Epidermal melanocyte (primary cell): ENCODE measurements around the gene MYH14.

Experiments used
- DNase-seq: peaks from one replicate; pipeline ENCODE4 v3.0.0; 2011; ENCODE audit warnings: low spot score; ENCODE audit not compliant: insufficient read length

MYH14 gene

GRCh38 chr19:50192463-50193211 is 10.8 kb upstream of the MYH14 start:
- DNase-seq = no peak

- DNase-seq = no peak
Observed at GRCh38 chr19:50195224-50195623, 8.2 kb upstream of the MYH14 start.

GRCh38 chr19:50196322-50196932 is 7.0 kb upstream of the MYH14 start:
- DNase-seq = no peak

- no peak for DNase-seq
Observed at GRCh38 chr19:50197348-50197747, 6.1 kb upstream of the MYH14 start.

GRCh38 chr19:50198431-50199258 is 4.8 kb upstream of the MYH14 start:
- no peak for DNase-seq

- no peak for DNase-seq
Observed at GRCh38 chr19:50199259-50199555, 4.2 kb upstream of the MYH14 start.

- DNase-seq = no peak
Observed at GRCh38 chr19:50202386-50202785, 1.0 kb upstream of the MYH14 start.

- no peak for DNase-seq
Observed at GRCh38 chr19:50202962-50203280, 501 bp upstream of the MYH14 start.

GRCh38 chr19:50204081-50204428 is 633 bp downstream of the MYH14 start:
- no peak for DNase-seq

DNA sequence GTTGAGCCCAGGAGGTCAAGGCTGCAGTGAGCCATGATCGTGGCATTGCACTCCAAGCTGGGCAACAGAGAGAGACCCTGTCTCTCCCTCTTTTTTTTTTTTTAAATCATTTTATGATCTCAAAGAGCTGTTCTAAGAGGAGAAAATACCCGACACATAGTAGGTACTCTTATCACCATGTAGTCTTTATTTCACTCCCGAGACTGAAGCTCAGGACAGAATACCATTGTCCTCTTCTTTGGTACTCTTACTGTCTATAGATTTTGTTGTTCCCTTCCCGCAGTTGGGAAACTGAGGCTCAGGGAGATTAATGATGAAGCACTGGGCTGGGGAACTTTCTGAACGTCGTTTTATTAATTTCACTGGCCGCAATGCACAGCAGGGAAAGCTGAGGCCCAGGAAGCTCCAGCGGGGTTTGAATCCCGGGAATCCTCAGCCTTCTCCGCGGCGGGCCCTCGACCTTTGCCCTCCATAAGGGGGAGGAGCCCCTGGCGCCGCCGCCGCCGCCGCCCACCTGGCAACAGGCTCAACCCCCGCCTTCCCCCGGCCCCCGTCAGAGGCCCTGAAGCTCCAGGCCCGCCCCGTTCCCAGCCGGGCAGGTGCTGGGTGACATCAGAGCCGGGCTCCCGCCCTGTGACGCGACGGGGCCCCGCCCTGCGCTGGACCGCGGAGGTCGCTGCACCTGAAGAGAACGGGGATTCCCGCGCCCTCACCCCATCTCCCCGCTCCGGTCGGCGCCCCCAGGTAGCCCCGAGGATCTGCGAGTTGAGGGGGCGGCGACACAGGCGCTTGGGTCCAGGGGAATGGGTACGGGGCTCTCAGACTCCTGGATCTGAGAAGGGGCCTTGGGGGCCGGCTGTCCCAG is 1.6 kb downstream of the MYH14 start:
- DNase-seq = no peak

DNA sequence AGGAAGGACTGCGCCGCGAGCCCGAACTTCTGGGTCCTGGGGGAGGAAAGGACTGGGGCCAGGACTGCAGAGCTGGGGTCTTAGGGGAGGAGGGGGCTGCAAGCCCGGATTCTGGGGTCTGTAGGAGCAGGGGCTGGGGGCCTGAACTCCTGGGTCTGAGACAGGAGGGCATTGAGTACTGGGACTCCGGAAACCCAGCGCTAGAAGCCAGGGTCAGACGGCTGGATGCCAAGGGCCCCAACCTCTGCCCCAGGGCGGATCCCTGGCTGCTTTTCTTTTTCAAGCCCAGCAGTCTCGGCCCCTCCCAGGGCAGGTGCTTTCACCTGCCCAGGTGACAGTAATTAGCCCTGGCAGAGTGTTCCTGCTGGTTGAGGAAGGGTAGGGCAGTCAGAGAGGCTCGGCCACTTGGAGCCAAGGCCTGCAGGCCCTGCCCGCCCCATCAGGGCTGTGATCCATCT is 2.3 kb downstream of the MYH14 start:
- DNase-seq = no peak

DNA sequence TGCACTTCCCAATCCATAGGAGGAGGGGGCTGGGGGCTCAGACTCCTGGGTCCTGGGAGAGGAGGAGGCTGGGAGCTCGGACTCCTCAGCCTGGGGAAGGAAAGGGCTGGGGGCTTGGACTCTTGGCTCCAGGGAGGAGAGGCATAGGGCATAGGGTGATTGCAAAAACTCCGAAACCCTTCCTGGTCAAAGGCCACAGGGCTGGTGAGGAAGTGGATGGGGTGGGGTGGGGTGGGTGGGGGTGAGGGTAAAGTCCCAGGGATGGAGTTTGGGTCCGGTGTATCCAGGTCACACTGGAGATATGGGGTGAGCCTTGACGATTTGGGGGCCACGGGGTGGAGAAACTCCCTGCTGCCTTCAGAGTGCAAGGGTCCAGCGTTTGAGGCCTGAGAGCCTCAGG is 2.8 kb downstream of the MYH14 start:
- no peak for DNase-seq

DNA sequence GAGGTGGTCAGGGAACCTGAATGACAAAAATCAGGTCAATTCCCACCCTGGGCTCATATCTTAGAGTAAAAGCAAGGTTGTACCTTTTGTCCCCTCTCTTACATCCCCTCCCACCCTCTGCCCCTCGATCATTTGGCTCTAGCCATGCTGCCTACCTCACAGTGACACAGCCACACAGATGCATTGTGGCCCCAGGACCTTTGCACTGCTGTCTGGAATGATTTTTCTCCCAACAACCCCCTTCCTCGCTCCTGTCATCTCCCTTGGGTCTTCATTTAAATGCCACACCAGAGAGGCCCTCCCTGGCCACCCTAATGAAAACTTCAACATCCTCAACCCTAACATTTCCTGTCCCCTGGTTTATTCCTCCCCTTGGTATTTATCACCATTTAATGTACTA is 4.3 kb downstream of the MYH14 start:
- no peak for DNase-seq

- DNase-seq = no peak
Observed at GRCh38 chr19:50209131-50209530, 5.7 kb downstream of the MYH14 start.

DNA sequence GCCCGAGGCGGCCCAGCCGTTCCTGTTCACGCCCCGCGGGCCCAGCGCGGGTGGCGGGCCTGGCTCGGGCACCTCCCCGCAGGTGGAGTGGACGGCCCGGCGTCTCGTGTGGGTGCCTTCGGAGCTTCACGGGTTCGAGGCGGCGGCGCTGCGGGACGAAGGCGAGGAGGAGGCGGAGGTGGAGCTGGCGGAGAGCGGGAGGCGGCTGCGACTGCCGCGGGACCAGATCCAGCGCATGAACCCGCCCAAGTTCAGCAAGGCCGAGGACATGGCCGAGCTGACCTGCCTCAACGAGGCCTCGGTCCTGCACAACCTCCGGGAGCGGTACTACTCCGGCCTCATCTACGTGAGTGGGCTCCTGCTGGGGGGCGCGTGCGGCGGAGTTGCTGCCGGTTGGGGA is 7.0 kb downstream of the MYH14 start:
- no peak for DNase-seq

- no peak for DNase-seq
Observed at GRCh38 chr19:50213925-50214324, 10.5 kb downstream of the MYH14 start.

DNA sequence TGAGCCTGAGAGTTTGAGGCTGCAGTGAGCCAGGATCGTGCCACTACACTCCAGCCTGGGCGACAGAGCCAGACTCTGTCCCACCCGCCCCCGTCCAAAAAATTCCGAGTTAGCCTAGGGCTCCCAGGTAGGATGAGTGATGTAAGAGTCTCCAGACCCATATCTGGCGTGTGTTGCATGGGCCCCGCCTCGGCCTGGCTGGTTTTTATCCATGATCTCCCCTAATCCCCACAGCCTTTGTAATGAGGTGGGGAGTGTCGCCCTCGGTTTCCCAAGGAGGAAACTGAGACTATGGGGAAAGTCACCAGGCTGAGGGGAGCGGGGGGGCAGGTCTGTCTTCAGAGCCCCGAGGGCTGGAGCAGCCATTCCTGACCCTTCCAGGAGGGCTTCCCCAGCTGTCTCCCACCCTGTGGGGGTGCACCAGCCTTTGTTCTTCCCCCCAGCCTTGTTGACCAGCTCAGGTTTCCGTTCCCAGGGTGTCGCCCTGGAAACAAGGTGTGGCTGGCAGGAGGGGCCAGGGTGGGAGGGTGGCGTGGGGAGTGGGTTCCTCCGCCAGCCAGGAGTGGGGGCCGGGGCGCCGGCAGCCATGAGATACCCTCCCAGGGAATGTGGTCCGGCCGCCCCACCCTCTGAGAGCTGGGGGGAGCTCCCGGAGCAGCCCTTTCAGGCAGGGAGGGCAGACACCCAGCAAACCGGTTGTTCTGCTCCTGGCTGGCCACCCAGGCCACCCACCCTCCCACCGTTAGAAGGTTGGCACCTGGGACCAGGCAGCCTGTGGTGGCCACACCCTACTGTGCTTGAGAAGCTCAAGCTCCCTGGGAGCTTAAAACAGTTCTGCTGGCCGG is 11.5 kb downstream of the MYH14 start:
- DNase-seq = no peak

- DNase-seq = no peak
Observed at GRCh38 chr19:50215820-50216219, 12.4 kb downstream of the MYH14 start.

GRCh38 chr19:50221087-50221486 is 17.7 kb downstream of the MYH14 start:
- no peak for DNase-seq

- no peak for DNase-seq
Observed at GRCh38 chr19:50222691-50223438, 19.4 kb downstream of the MYH14 start.
